ENCODE data around the gene TMEM156.
"Not testable (repeated sequence)": the region's sequence is repeated elsewhere in the genome, so short reads cannot be mapped to it uniquely, and the experiment has no call there.

The TMEM156 gene

DNA sequence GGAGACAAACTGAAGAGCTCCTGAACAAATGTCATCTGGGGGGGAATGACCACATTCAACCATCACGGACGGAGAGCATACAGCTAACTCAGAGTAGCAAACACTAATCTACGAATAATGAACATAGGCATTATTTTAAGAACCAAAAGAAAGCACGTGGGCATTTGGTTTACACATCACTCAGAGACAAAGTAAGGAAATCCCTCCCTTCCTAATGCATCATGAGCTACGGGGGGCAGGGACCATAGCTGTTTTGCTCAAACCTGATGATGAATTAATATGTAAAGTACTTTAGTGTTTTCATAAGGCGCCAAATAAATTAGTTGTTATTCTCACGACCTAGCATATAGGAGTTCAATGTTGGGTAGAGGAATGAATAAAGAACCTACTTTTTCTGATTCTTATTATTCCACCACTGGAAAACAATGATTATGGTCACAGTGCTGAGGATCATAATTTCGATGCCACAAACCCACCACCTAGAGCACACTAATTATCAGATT lies 11.7 kb upstream of the TMEM156 start:
- DNase-seq (ENCODE audit: low read depth in 2 of 2), result no peak

DNA sequence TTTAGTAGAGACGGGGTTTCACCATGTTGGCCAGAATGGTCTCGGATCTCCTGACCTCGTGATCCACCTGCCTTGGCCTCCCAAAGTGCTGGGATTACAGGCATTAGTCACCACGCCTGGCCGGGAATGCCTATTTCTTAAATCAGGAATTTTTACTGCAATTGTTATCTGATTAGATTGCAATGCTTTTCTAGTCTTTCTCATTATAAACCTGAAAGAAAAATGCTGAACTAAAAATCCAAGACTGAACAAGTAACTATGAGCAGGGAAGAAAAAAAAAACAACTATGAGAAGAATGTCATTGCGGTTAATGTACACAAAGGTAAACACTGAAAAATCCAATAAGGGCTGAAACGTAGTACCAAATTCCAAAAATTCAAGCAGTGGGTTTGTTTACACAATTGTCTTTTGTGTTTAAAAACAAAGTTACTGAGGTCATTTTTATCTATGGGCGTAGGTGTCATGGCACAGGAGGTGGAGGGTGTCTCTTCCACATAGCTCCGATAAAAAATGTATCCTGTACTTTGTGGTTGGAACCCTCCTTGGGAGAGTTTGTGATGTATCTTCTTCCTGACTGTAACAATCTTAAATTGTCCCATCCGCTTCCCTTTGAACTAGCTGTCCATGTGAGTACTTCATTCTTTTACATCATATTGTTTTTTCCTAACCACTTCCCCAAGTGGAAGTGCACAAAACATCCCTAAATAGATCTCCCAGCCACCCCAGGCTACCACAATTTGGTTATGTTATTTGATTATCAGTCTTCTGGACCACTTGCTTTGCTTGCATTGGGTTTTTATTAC lies 11.1 kb upstream of the TMEM156 start:
- DNase-seq (ENCODE audit: low read depth in 2 of 2), result no peak

DNA sequence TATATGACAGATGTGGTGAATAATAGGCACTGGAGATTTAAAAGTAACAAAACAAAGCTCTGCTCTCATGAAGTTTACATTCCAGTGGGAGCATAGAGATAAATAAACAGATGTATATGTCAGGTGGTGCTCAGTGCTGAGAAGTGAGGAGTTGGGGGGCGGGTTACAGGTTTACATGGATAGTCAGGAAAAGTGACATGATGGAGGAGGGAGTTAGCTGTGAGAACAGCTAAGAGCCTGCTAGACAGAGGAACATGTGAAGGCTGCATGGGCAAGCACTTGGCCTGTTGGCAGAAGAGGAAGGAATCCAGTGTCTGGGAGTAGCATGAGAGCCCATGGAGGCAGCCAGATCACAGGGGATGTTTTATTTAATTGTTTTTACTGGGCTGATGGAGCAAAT lies 10.2 kb upstream of the TMEM156 start:
- DNase-seq (ENCODE audit: low read depth in 2 of 2), result no peak

DNA sequence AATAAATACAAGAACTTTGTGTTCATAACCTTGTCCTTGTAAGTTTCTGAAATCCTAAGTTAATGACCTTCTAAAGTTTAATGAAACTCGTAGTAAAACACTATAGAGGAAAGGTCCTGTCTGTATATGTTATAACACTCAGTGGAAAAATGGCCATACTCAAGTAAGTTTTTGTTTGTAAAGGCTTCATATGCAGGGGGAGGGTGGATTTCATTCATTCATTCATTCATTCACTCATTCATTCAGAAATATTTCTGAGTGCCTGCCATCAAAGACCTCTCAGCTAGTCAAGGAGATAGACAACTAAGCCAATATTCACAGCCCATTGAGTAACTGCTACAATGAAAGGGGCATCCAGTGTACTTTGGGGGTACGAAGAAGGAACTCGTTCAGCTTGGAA lies 6.9 kb upstream of the TMEM156 start:
- no peak for DNase-seq (ENCODE audit: low read depth in 2 of 2)

DNA sequence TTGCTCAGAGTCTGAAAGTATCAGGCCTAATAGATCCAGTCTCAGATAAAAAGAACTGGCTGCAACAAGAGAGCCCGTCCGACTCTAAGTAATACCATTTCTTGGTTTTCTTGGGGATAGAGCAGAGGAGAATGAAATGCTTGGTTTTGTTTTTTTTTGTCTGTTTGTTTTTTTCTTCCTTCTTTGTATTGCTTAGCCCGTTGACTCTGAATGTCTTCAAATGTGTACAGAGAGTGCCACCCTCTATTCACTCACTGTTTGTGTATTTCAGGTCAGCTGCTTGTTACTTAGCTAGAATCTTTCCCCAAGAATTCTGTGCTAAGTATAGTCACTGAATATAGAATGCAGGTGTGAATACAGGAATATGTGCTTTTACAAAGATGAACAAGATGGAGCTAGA lies 5.7 kb upstream of the TMEM156 start:
- DNase-seq (ENCODE audit: low read depth in 2 of 2), result no peak

DNA sequence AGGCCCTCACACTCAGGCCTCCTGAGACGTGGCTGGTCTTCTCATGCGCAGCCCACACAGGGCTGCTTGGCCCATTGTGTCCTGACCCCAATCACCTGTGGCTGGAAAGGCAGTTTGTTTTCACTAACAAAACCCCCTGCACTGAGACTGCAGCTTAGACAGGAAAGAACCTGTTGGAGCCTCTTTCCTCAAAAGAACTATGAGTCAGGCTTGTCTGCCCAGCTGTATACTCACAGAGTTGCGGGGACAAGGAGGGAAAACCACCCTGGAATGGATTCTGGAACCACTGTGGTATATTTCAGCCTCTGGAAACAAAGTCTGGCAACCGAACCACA lies 5.2 kb upstream of the TMEM156 start:
- DNase-seq (ENCODE audit: low read depth in 2 of 2), result no peak

- DNase-seq (ENCODE audit: low read depth in 2 of 2), result no peak
These were observed 4.0 kb upstream of the TMEM156 start for GRCh38 chr4:39036172-39036571.

GRCh38 chr4:39031590-39032020 lies 604 bp downstream of the TMEM156 start:
- not testable (repeated sequence) for DNase-seq (ENCODE audit: low read depth in 2 of 2)

DNA sequence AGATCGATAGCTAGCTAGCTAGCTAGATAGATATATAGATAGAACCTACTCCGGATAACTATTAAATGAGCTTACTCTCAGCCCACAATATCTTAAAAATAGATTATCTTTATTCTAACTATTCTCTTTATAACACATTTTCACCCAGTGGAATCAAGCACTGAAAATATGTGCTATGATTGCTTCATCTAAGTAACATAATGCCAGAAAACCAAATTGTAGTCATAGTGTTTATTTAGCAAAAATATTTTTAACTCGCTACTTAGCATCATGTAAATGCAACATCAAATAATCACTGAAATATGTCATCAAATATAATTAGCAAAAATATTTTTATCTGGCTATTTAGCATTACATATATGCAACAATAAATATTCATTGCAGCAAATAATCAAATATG lies 1.5 kb downstream of the TMEM156 start:
- DNase-seq (ENCODE audit: low read depth in 2 of 2), result no peak

DNA sequence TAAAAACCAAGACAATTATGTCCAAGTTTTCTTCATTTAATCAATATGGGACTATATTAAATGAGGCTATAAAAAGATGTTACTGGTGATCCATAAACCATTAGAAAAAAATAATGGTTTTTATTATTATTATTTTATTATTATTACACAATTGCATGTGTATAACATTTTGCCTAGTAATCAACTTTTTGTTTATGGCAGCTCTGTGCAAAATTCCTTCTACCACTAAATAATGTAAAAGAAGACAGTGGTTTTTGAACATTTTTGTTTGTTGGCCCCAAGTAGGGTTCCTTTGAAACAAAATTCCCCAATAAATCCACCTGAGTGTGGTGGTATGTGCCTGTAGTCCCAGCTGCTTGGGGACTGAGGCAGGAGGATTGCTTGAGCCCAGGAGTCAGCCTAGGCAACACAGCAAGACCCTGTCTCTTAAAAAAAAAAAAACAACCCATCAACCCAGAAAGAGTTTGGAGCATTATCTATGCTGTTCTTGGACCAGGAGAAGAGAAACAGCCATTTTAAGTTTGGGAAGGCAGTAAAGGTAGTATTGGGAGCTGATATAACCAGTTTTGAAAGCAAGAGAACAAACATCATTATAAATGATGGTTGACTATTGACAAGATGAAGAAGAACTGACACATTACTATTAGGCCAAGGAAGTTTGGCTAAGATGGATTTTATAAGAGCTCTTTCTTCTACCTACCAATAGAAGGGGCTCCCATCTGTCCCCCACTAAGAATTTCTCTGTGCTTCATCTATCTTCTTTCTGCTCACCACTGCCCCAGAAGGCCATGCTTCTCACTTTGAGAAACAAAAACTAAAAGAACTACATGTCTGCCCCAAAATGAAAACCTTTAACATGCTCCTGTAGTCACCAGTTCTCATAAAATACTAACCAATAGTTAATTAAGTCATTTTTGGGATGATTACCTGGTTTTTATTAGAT lies 2.2 kb downstream of the TMEM156 start:
- DNase-seq (ENCODE audit: low read depth in 2 of 2), result no peak

DNA sequence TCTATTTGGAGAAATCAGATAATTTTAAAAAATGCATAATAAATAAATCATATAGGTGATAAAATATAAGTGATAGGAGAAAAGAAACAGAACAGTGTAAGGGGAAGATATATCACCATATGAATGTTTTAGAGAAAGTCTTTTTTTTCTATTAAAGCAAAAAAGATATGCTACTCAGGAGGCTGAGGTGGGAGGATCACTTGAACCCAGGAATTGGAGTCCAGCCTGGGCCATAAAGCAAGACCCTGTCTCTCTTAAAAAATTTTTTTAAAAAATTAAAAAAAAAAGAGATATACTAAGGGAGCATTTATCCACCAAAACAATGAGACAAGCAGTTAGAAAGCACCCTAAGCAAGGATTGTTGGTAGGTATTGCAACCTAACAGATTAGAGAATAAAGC lies 6.1 kb downstream of the TMEM156 start:
- no peak for DNase-seq (ENCODE audit: low read depth in 2 of 2)

DNA sequence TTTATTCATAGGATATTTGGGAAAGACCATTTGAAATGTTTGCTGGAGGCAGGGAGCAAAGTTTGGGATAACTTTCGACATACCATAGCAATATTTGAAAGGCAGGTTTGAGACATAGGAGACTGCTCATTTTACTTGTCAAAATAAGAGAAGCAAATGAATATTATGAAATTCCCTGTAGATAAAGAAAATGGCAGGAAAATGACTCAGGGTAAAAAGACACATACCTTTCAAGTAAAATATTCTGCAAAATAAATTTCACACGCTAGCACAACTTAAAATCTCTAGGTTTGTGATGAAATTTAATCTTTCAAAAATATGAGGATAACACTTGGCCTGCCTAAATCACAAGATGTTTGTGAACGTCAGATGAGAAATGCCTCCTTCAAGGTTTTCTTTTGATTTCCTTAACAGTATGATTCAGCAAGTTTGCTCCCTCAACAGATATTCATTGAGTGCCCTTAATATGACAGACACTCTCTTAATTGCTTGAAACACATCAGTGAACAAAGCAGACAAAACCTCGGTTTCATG lies 6.6 kb downstream of the TMEM156 start:
- no peak for DNase-seq (ENCODE audit: low read depth in 2 of 2)

- DNase-seq (ENCODE audit: low read depth in 2 of 2), result no peak
These were observed 7.8 kb downstream of the TMEM156 start for GRCh38 chr4:39024311-39024865.

DNA sequence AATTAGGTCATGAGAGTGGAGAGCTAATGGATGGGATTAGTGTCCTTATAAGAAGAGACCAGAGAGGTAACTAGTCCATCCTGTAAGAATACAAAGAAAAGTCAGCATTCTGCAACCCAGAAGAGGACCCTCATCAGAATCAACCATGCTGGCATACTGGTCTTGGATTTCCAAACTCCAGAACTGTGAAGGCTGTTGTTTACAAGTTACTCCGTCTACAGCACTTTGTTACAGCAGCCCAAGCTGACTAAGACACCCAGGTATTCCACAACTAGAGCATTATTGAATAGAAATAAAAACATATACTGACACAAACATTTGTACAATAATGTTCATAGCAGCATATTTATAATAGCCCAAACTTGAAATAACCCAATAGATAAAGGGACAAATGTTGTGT lies 9.2 kb downstream of the TMEM156 start:
- DNase-seq (ENCODE audit: low read depth in 2 of 2), result no peak

DNA sequence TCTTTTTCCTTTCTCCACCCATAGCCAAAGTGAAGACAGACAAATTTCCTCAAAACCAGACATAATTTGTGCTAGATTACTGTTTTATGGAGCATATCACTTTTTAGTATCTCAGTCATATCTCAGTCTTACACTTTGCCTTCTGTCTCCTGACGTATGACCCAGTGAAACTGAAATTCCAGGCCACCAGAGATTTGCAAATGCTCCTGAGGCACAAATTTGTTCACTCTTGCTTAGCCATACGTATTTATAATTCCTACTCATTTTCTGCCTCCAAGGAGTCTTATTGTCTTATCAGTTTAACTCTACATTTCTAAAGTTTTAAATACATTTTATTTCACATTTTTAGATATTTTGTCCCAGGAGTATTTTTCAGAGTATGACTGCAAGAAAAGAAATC lies 10.0 kb downstream of the TMEM156 start:
- DNase-seq (ENCODE audit: low read depth in 2 of 2), result no peak

DNA sequence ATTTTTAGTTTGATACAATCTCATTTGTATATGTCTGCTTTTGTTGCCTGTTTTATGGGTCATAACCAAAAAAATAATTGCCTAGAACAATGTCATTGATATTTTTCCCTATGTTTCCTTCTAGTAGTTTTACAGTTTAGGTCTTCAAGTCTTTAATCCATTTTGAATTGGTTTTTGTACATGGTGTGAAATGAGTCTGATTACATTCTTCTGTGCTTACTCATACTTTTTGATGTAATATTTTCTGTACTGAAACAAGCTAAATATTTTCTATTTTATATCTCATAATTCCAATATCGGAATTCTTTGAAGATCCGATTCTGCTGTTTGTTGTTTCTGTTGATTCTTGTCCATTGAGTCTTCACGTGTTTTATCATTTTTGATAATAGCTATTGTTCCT lies 10.6 kb downstream of the TMEM156 start:
- no peak for DNase-seq (ENCODE audit: low read depth in 2 of 2)

- no peak for DNase-seq (ENCODE audit: low read depth in 2 of 2)
These were observed 12.1 kb downstream of the TMEM156 start for GRCh38 chr4:39020130-39020529.

GRCh38 chr4:39014028-39014427 lies 18.2 kb downstream of the TMEM156 start:
- DNase-seq (ENCODE audit: low read depth in 2 of 2), result no peak

GRCh38 chr4:39004758-39005157 lies 27.5 kb downstream of the TMEM156 start:
- no peak for DNase-seq (ENCODE audit: low read depth in 2 of 2)

DNA sequence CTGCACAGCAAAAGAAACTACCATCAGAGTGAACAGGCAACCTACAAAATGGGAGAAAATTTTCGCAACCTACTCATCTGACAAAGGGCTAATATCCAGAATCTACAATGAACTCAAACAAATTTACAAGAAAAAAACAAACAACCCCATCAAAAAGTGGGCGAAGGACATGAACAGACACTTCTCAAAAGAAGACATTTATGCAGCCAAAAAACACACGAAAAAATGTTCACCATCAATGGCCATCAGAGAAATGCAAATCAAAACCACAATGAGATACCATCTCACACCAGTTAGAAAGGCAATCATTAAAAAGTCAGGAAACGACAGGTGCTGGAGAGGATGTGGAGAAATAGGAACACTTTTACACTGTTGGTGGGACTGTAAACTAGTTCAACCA lies 30.2 kb downstream of the TMEM156 start:
- not testable (repeated sequence) for DNase-seq (ENCODE audit: low read depth in 2 of 2)

GRCh38 chr4:38995660-38996005 lies 36.6 kb downstream of the TMEM156 start:
- no peak for DNase-seq (ENCODE audit: low read depth in 2 of 2)

GRCh38 chr4:38994135-38994534 lies 38.1 kb downstream of the TMEM156 start:
- no peak for DNase-seq (ENCODE audit: low read depth in 2 of 2)
